GM12878 (cell line): ENCODE results near the gene PDGFA. TPM values are rescaled to one million over a fixed set of nuclear protein-coding genes. Genes with fewer than 3 reads are reported as not detected.
A peak's percentile ranks its signal among the peaks of the same experiment; 100 is the strongest.

Source experiments
- ATAC-seq: fragments of 200-7000 bp; cut with Tn5 transposase; 3 replicates; pipeline ENCODE4 v1.9.1; 2020; ENCODE audit warnings: mild to moderate bottlenecking, moderate library complexity
- BruUV-seq: library from RNA; stranded (reverse); fragments of 400-500 nt; replicated peaks from 2 replicates; lab custom pipeline; 2021; lab: Mats Ljungman, UMichigan
- CTCF ChIA-PET: fragments of 300-600 bp; sonication (Branson Sonifier 250); formaldehyde crosslinking; extraction: SDS; loops from one replicate; lab custom pipeline; 2021; ENCODE audit warnings: inconsistent platforms; lab: Yijun Ruan, JAX
- POLR2A ChIA-PET: fragments of 350-600 bp; formaldehyde crosslinking; extraction: SDS; loops from one replicate; lab custom pipeline; 2021; ENCODE audit warnings: inconsistent platforms; lab: Charles Lee
- RAD21 ChIA-PET: fragments of 300-600 bp; sonication (Branson Sonifier 250); formaldehyde crosslinking; loops from one replicate; lab custom pipeline; 2023; ENCODE audit warnings: antibody characterized with exemption; ENCODE audit not compliant: unreplicated experiment; lab: Charles Lee
- SMC1A ChIA-PET: fragments of 300-600 bp; sonication (Branson Sonifier 250); formaldehyde crosslinking; loops from one replicate; lab custom pipeline; 2023; ENCODE audit not compliant: unreplicated experiment, uncharacterized antibody; lab: Charles Lee
- DNase-seq: peaks from one replicate; pipeline ENCODE4 v3.0.0-alpha.2; 2011; ENCODE audit warnings: low read depth, low spot score
- FAIRE-seq: peaks from 3 replicates; lab custom pipeline; 2011; peaks lifted over from hg19 to GRCh38; lab: Jason Lieb, UNC
- H2AFZ ChIP-seq: 2 replicates; pipeline ENCODE4 v1.6.0; 2011; ENCODE audit warnings: low read depth, low read length, control low read depth; ENCODE audit not compliant: control insufficient read depth
- H3K27ac ChIP-seq: 2 replicates; pipeline ENCODE4 v1.5.1; 2011; ENCODE audit warnings: control low read depth; ENCODE audit not compliant: control insufficient read depth, insufficient read depth
- H3K27me3 ChIP-seq, 2 experiments: replicated peaks in 1 of 2; 2 replicates each; pipeline versions ENCODE4 v1.6.0 to v1.6.1; 2011; ENCODE audit warnings: low read length in 1 of 2; ENCODE audit not compliant: control insufficient read depth in 2 of 2, insufficient read depth in 2 of 2
- H3K36me3 ChIP-seq, 2 experiments: 2 replicates each; pipeline ENCODE4 v1.5.1; 2011; ENCODE audit warnings: low read length in 1 of 2; ENCODE audit not compliant: control insufficient read depth in 2 of 2, insufficient read depth in 2 of 2
- H3K4me1 ChIP-seq: 2 replicates; pipeline ENCODE4 v1.6.1; 2011; ENCODE audit warnings: mild to moderate bottlenecking, low read length, moderate library complexity, mixed read lengths; ENCODE audit not compliant: control insufficient read depth, insufficient read depth
- H3K4me2 ChIP-seq: 2 replicates; pipeline ENCODE4 v1.6.0; 2011; ENCODE audit warnings: control low read depth; ENCODE audit not compliant: control insufficient read depth, insufficient read depth
- H3K4me3 ChIP-seq: fragments of 200-600 bp; sonication (generic); 2 replicates; pipeline ENCODE4 v1.5.1; 2016
- H3K79me2 ChIP-seq: 2 replicates; pipeline ENCODE4 v1.6.0; 2011; ENCODE audit warnings: low read length; ENCODE audit not compliant: control insufficient read depth, insufficient read depth
- H3K9ac ChIP-seq: 2 replicates; pipeline ENCODE4 v1.8.0; 2011; ENCODE audit warnings: low read length, control low read depth, mixed read lengths; ENCODE audit not compliant: control insufficient read depth, insufficient read depth
- H3K9me3 ChIP-seq: replicated peaks from 3 replicates; pipeline ENCODE4 v1.5.1; 2011; ENCODE audit warnings: mild to moderate bottlenecking, low read length; ENCODE audit not compliant: control insufficient read depth, insufficient read depth
- H4K20me1 ChIP-seq: 2 replicates; pipeline ENCODE4 v1.6.0; 2011; ENCODE audit not compliant: control insufficient read depth, insufficient read depth
- BRCA1 ChIP-seq: IDR thresholded peaks from 2 replicates; pipeline ENCODE4 v1.6.1; 2011; ENCODE audit warnings: low read depth, low read length, improper control_type of control experiment
- GABPA ChIP-seq: IDR thresholded peaks from 2 replicates; pipeline ENCODE4 v1.6.1; 2014; ENCODE audit warnings: antibody characterized with exemption, low read depth, mild to moderate bottlenecking, inconsistent platforms
- HDAC2 ChIP-seq: fragments of 200-600 bp; sonication (generic); IDR thresholded peaks from 2 replicates; pipeline ENCODE4 v1.6.1; 2017
- MYC ChIP-seq: IDR thresholded peaks from 2 replicates; pipeline ENCODE4 v1.6.1; 2011; ENCODE audit warnings: mild to moderate bottlenecking, low read length, moderate library complexity, inconsistent platforms; ENCODE audit not compliant: insufficient read depth, insufficient replicate concordance, insufficient read length, severe bottlenecking
- NFXL1 ChIP-seq: fragments of 450-650 bp; IDR thresholded peaks from 2 replicates; pipeline ENCODE4 v1.6.1; 2017; ENCODE audit warnings: antibody characterized with exemption, mild to moderate bottlenecking, borderline replicate concordance
- PBX3 ChIP-seq: IDR thresholded peaks from 2 replicates; pipeline ENCODE4 v1.6.1; 2011; ENCODE audit warnings: mild to moderate bottlenecking, low read depth, low read length, moderate library complexity; ENCODE audit not compliant: insufficient replicate concordance
- SREBF2 ChIP-seq: IDR thresholded peaks from 2 replicates; pipeline ENCODE4 v1.6.1; 2012; ENCODE audit warnings: mild to moderate bottlenecking, low read length
- ZBTB11 ChIP-seq: fragments of 450-650 bp; formaldehyde crosslinking; IDR thresholded peaks from 2 replicates; pipeline ENCODE4 v1.5.0; 2022; ENCODE audit warnings: mild to moderate bottlenecking, missing genetic modification characterization
- WGBS: methylation state at CpG from one replicate; pipeline ENCODE4 v1.1.6; 2016; ENCODE audit warnings: low lambda C conversion rate; ENCODE audit not compliant: insufficient replicate concordance, insufficient coverage; ENCODE audit errors: missing lambda C conversion rate; 5-methylcytosine and 5-hydroxymethylcytosine counted together
- in situ Hi-C: fragments of 300-500 bp; cut with MboI; formaldehyde crosslinking; loops from 9 replicates; pipeline ENCODE4 v1.14.3; 2018; ENCODE audit warnings: mixed read lengths
- intact Hi-C: fragments of 100-400 bp; cut with micrococcal nuclease; formaldehyde crosslinking; loops from one replicate; pipeline ENCODE4 v1.14.2; 2022; ENCODE audit not compliant: unreplicated experiment
- polyA plus RNA-seq, 11 experiments: library from polyadenylated mRNA; depleted of rRNA in 4 of 11; unstranded in 6 of 11; stranded (reverse) in 5 of 11; fragments of >200 nt; fragmentation: Nextera tagmentation in 4 of 11; fragmentation: Illumina TruSeq in 1 of 11; extraction: Ambion mirVana in 4 of 11; extraction: Trizol in 1 of 11; gene quantifications; 1 replicate in 1 of 11; 2 replicates in 10 of 11; pipeline versions ENCODE4 v1.2.1 to v1.2.3, GENCODE V29; 2011 to 2016; ENCODE audit warnings: inconsistent platforms in 2 of 11, missing spikeins in 2 of 11, low read depth in 1 of 11
- total RNA-seq, 4 experiments: library from RNA; depleted of rRNA in 3 of 4; stranded (reverse); fragments of >200 nt in 3 of 4; fragmentation: Illumina TruSeq in 1 of 4; extraction: Trizol in 1 of 4; gene quantifications; 2 replicates each; pipeline versions ENCODE4 v1.2.1 to v1.2.3, GENCODE V29; 2013 to 2021

Gene PDGFA
- total and polyA plus RNA-seq, 10 of the 15 experiments (the other 5 are each of a cell fraction or from before 2014, with no cell fraction given) = 2.5 to 10.0 (median 5.6) TPM

GRCh38 chr7:466465-467191 lies 53.0 kb downstream of the PDGFA start:
- 96% methylated on average over 6 of the region's 9 CpGs for WGBS
- H3K9ac ChIP-seq = no peak overlapping the region
- BruUV-seq = no TSS peak
- no peak overlapping the region for H2AFZ ChIP-seq
- ATAC-seq (no peak), DNase-seq (no peak), FAIRE-seq (no peak)
- no peak overlapping the region for H3K27ac ChIP-seq
- POLR2A ChIA-PET = no interaction called here
- H3K79me2 ChIP-seq = no peaks in the 10 kb centered on the region
- H3K4me2 ChIP-seq = no peak overlapping the region
- RAD21 ChIA-PET = no interaction called here
- no peak overlapping the region for H3K4me3 ChIP-seq
- SMC1A ChIA-PET = no interaction called here
- H3K36me3 ChIP-seq = no peaks in the 10 kb centered on the region
- CTCF ChIA-PET = no interaction called here
- no peaks in the 10 kb centered on the region for H3K4me1 ChIP-seq
- in situ Hi-C loops = no loop called here
- H3K9me3 ChIP-seq = no peaks in the 10 kb centered on the region; the same call in 2 of the 3 replicates
- 0 out of 2 replicates have a peak, but pooled peaks have one; percentile 38 for TF ChIP-seq NFXL1
- TF ChIP-seq HDAC2 = no peak
- no peak for TF ChIP-seq PBX3
- H3K27me3 ChIP-seq = no peaks in the 10 kb centered on the region
- no peaks in the 10 kb centered on the region for H4K20me1 ChIP-seq
- intact Hi-C loops = no loop called here

GRCh38 chr7:465710-466400 lies 53.8 kb downstream of the PDGFA start:
- H2AFZ ChIP-seq = no peak overlapping the region
- intact Hi-C loops (no loop called here), in situ Hi-C loops (no loop called here)
- no peaks in the 10 kb centered on the region for H3K27me3 ChIP-seq
- ChIA-PET RAD21 (no interaction called here), SMC1A (no interaction called here), CTCF (no interaction called here), POLR2A (no interaction called here)
- no peak for ATAC-seq
- H3K27ac ChIP-seq = no peak overlapping the region
- BruUV-seq = no TSS peak
- no peak for DNase-seq
- H3K4me3 ChIP-seq = no peak overlapping the region
- TF ChIP-seq SREBF2 (no peak), ZBTB11 (CRISPR knock-in tag) (no peak), GABPA (no peak), BRCA1 (no peak), NFXL1 (peak; percentile 76; the same call in 1 of the 2 replicates), MYC (no peak)
- no peaks in the 10 kb centered on the region for H3K4me1 ChIP-seq
- 48% methylated on average over 17 of the region's 17 CpGs for WGBS
- no peaks in the 10 kb centered on the region for H3K79me2 ChIP-seq
- no peak overlapping the region for H3K9ac ChIP-seq
- no peaks in the 10 kb centered on the region for H3K36me3 ChIP-seq
- no peak overlapping the region for H3K4me2 ChIP-seq
- no peaks in the 10 kb centered on the region; the same call in 2 of the 3 replicates for H3K9me3 ChIP-seq
- H4K20me1 ChIP-seq = no peaks in the 10 kb centered on the region
- FAIRE-seq = no peak
